Measurements from ENCODE around the gene PRRT4.

The PRRT4 gene

DNA sequence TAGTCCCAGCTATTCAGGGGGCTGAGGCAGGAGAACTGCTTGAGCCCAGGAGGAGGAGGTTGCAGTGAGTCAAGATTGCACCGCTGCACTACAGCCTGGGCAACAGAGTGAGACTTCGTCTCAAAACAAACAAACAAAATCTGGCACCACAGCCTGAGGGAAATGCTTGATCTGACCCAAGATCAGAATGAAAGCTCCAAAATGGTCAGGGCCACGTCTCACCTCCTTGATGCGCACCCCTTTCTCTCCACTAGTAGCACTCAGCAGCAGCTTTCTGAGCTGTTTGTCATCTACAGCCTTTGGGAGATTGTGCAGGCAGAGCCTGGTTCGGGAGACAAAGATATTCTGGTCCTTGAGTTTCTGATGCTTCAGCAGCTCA, 40.5 kb downstream of the PRRT4 start:
- no peaks in the 10 kb centered on the region for H3K27me3 ChIP-seq (ENCODE audit: control insufficient read depth, insufficient read depth, low read length, poor library complexity, severe bottlenecking)
- H3K36me3 ChIP-seq (ENCODE audit: control insufficient read depth, insufficient read depth, low read length): peaks cover 51% of the 10 kb centered on the region
- no peaks in the 10 kb centered on the region for H3K4me1 ChIP-seq (ENCODE audit: control insufficient read depth, insufficient read depth, low read length)
- H3K27ac ChIP-seq (ENCODE audit: insufficient read depth, low read depth, low read length, poor library complexity, severe bottlenecking): no peak overlapping the region
- 92 to 93% methylated on average over 5 of the region's 5 CpGs for WGBS, 2 experiments
- H3K4me3 ChIP-seq (ENCODE audit: insufficient read depth, low read depth, low read length): no peak overlapping the region
- H3K9me3 ChIP-seq (ENCODE audit: control insufficient read depth, low read length): no peaks in the 10 kb centered on the region

DNA sequence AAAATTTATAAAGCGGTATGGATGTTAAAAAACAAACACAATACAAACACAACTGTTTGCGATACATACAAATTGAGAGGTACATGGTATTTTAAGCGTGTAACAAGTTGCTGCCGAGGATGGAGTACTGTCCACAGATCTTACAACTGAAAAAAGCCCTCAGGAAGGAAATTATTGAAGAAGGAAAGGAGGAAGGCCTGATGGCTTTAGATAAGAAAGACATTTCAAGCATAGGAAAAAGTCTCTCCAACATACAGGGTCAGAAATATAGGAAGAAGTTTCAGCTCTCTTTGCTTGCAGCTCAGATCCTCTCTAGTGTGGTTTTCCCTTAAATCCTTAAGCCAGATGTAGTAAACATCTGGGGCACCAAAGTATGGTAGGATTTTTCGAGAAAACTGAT, 42.8 kb downstream of the PRRT4 start:
- Histone ChIP-seq H3K27ac (ENCODE audit: insufficient read depth, low read depth, low read length, poor library complexity, severe bottlenecking) (no peak overlapping the region), H3K27me3 (ENCODE audit: control insufficient read depth, insufficient read depth, low read length, poor library complexity, severe bottlenecking) (no peaks in the 10 kb centered on the region), H3K9me3 (ENCODE audit: control insufficient read depth, low read length) (no peaks in the 10 kb centered on the region), H3K4me3 (ENCODE audit: insufficient read depth, low read depth, low read length) (no peak overlapping the region), H3K4me1 (ENCODE audit: control insufficient read depth, insufficient read depth, low read length) (no peaks in the 10 kb centered on the region), H3K36me3 (ENCODE audit: control insufficient read depth, insufficient read depth, low read length) (peaks cover 58% of the 10 kb centered on the region)
- WGBS, 2 experiments: 90 to 95% methylated on average over 5 of the region's 5 CpGs

DNA sequence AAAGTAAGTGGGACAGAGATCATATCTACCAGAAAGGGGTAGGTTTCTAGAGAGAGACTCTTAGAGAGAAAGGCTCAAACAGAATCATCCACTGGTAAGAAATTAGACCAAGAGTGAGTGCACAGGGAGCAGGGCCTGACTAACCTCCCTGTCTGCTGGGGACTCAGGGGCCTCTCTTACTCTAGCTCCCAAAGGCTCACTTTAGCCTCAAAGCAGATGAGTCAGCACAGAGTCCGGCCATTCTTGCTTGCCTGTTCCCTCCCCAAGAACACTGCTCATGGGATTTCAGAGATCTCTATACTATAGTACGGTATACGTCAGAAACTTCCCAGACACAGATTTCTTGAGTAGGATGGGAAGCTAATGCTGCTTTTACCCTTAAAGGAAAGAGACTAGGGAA, 50.5 kb downstream of the PRRT4 start:
- H3K27me3 ChIP-seq (ENCODE audit: control insufficient read depth, insufficient read depth, low read length, poor library complexity, severe bottlenecking): no peaks in the 10 kb centered on the region
- WGBS, 2 experiments: 95 to 96% methylated on average over 3 of the region's 3 CpGs

DNA sequence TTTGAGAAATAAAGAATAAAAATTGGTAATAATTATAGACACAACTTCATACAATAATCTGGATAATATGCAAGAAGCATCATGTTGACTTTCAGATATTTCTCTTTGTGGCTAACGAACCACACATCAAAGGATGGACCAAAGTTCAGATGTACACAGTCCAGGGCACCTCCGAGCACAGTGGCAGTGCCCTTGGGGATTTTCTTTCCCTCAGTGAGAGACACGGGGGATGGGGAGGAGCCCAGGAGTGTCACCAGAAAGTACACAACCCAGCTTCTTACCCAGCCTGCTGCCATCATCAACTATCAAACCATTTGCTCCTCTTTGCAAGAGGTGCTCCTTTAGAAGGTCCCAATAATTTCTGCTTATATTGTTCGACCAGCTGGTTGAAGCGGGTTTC, 51.0 kb downstream of the PRRT4 start:
- Histone ChIP-seq H3K9me3 (ENCODE audit: control insufficient read depth, low read length) (no peaks in the 10 kb centered on the region), H3K27ac (ENCODE audit: insufficient read depth, low read depth, low read length, poor library complexity, severe bottlenecking) (no peak overlapping the region), H3K4me3 (ENCODE audit: insufficient read depth, low read depth, low read length) (no peak overlapping the region), H3K27me3 (ENCODE audit: control insufficient read depth, insufficient read depth, low read length, poor library complexity, severe bottlenecking) (no peaks in the 10 kb centered on the region), H3K36me3 (ENCODE audit: control insufficient read depth, insufficient read depth, low read length) (peaks cover 22% of the 10 kb centered on the region), H3K4me1 (ENCODE audit: control insufficient read depth, insufficient read depth, low read length) (peaks cover 5% of the 10 kb centered on the region)
- 92 to 93% methylated on average over 5 of the region's 5 CpGs for WGBS, 2 experiments

More for the DNA sequence above, 50.5 kb downstream of the PRRT4 start:
- Histone ChIP-seq H3K27ac (ENCODE audit: insufficient read depth, low read depth, low read length, poor library complexity, severe bottlenecking) (no peak overlapping the region), H3K4me3 (ENCODE audit: insufficient read depth, low read depth, low read length) (no peak overlapping the region), H3K36me3 (ENCODE audit: control insufficient read depth, insufficient read depth, low read length) (peaks cover 24% of the 10 kb centered on the region), H3K4me1 (ENCODE audit: control insufficient read depth, insufficient read depth, low read length) (peaks cover 5% of the 10 kb centered on the region), H3K9me3 (ENCODE audit: control insufficient read depth, low read length) (no peaks in the 10 kb centered on the region)

DNA sequence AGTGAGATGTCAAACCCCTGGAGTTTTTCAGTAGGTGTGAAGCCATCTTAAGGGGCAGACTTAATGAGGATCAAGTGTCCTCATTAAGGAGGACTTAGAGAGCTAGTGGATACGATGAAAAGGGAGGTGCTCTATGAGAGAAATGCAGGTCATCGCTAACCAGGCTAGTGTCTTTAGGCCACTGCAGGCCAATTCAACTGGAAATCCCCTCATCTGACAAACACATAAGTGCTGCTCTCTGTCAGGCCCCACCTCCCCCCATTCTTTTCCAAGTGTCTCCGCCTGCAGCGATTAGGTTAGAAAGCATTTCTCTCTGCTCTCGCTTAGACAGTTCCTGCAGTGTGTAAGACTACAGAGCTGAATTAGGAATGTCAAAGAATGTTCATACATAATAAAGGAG, 51.5 kb downstream of the PRRT4 start:
- Histone ChIP-seq H3K27ac (ENCODE audit: insufficient read depth, low read depth, low read length, poor library complexity, severe bottlenecking) (no peak overlapping the region), H3K9me3 (ENCODE audit: control insufficient read depth, low read length) (no peaks in the 10 kb centered on the region), H3K4me1 (ENCODE audit: control insufficient read depth, insufficient read depth, low read length) (peaks cover 5% of the 10 kb centered on the region), H3K27me3 (ENCODE audit: control insufficient read depth, insufficient read depth, low read length, poor library complexity, severe bottlenecking) (no peaks in the 10 kb centered on the region), H3K4me3 (ENCODE audit: insufficient read depth, low read depth, low read length) (no peak overlapping the region), H3K36me3 (ENCODE audit: control insufficient read depth, insufficient read depth, low read length) (peaks cover 19% of the 10 kb centered on the region)
- WGBS, 2 experiments: 85 to 90% methylated on average over 4 to 5 of the region's 5 CpGs

DNA sequence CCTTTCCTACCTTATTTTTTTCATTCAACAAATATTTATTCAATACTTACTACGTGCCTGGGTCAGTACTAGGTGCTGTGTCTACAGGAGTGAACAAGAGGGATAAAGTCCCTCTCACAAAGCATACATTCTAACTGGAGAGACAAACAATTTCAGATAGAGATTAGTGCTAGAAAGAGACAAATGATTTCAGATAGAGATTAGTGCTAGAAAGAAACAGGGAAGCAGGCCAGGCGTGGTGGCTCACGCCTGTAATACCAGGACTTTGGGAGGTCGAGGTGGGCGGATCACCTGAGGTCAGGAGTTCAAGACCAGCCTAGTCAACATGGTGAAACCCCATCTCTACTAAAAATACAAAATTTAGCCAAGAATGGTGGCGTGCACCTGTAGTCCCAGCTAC, 52.4 kb downstream of the PRRT4 start:
- Histone ChIP-seq H3K4me3 (ENCODE audit: insufficient read depth, low read depth, low read length) (no peak overlapping the region), H3K27me3 (ENCODE audit: control insufficient read depth, insufficient read depth, low read length, poor library complexity, severe bottlenecking) (no peaks in the 10 kb centered on the region), H3K36me3 (ENCODE audit: control insufficient read depth, insufficient read depth, low read length) (peaks cover 13% of the 10 kb centered on the region), H3K27ac (ENCODE audit: insufficient read depth, low read depth, low read length, poor library complexity, severe bottlenecking) (no peak overlapping the region), H3K4me1 (ENCODE audit: control insufficient read depth, insufficient read depth, low read length) (peaks cover 5% of the 10 kb centered on the region), H3K9me3 (ENCODE audit: control insufficient read depth, low read length) (no peaks in the 10 kb centered on the region)
- WGBS, 2 experiments: 93 to 94% methylated on average over 6 of the region's 6 CpGs

DNA sequence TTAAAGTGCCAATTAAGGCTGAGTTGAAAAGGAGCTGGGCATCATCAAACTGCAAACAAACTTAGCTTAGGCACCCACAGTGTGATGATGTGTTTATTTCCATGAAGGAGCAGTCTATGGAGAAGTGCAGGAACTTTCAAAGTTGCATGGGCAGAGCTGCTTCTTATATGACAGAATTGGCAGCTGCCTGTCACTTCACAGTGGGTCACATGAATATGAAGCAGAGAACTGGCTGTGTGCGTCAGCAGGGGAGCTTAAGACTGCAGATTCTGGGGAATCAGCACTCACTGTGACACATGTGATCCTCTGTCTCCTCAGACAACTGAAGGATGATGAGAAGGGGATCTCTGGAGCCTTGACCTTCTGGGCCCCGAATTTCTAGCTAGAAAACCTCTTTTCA, 54.4 kb downstream of the PRRT4 start:
- 80 to 82% methylated on average over 2 of the region's 2 CpGs for WGBS, 2 experiments
- peaks cover 4% of the 10 kb centered on the region for H3K36me3 ChIP-seq (ENCODE audit: control insufficient read depth, insufficient read depth, low read length)
- no peak overlapping the region for H3K27ac ChIP-seq (ENCODE audit: insufficient read depth, low read depth, low read length, poor library complexity, severe bottlenecking)
- H3K9me3 ChIP-seq (ENCODE audit: control insufficient read depth, low read length): no peaks in the 10 kb centered on the region
- H3K4me3 ChIP-seq (ENCODE audit: insufficient read depth, low read depth, low read length): no peak overlapping the region
- no peaks in the 10 kb centered on the region for H3K27me3 ChIP-seq (ENCODE audit: control insufficient read depth, insufficient read depth, low read length, poor library complexity, severe bottlenecking)
- peaks cover 5% of the 10 kb centered on the region for H3K4me1 ChIP-seq (ENCODE audit: control insufficient read depth, insufficient read depth, low read length)

DNA sequence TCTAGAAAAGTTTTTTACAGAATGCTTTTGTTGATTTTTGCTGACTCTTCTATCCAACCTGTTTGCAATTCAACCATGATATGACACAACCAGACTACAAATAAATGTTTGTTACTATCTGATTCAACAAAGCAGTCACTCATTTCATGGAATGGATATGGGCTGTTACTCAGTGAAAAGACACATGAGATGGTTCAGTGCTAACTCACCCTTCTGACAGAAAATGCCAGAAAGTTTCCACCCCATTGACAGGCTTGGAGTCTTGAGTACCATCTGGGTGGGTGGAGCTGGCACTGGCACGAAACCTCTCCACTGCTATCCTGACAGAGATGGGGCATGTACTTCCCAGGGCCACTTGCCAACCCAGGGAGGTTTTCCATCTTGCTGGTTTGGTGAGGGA, 57.3 kb downstream of the PRRT4 start:
- Histone ChIP-seq H3K36me3 (ENCODE audit: control insufficient read depth, insufficient read depth, low read length) (peaks cover 4% of the 10 kb centered on the region), H3K27me3 (ENCODE audit: control insufficient read depth, insufficient read depth, low read length, poor library complexity, severe bottlenecking) (no peaks in the 10 kb centered on the region), H3K9me3 (ENCODE audit: control insufficient read depth, low read length) (no peaks in the 10 kb centered on the region), H3K4me1 (ENCODE audit: control insufficient read depth, insufficient read depth, low read length) (peaks cover 4% of the 10 kb centered on the region), H3K4me3 (ENCODE audit: insufficient read depth, low read depth, low read length) (no peak overlapping the region), H3K27ac (ENCODE audit: insufficient read depth, low read depth, low read length, poor library complexity, severe bottlenecking) (no peak overlapping the region)
- WGBS, 2 experiments: 100% methylated on average over 1 of the region's 1 CpG

DNA sequence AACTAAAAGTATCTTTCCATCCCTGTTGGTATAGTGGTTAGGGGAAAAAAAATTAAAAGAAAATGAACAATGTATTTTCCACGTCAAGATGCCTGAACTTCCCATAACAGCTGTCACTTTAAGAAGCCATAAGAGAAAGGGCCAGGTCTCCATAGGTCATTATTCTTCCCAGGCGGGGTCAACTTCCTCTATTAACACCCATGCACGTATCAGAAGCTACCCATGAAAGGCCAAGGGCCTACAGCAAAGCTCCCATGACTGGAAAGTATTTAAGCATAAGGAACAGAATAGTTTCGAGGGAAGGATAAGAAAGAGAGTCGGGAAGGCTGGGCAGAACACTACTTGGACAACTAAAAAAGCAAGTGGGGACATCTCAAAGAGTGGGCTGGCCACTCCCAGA, 57.8 kb downstream of the PRRT4 start:
- no peak overlapping the region for H3K4me3 ChIP-seq (ENCODE audit: insufficient read depth, low read depth, low read length)
- H3K27ac ChIP-seq (ENCODE audit: insufficient read depth, low read depth, low read length, poor library complexity, severe bottlenecking): no peak overlapping the region
- peaks cover 10% of the 10 kb centered on the region for H3K4me1 ChIP-seq (ENCODE audit: control insufficient read depth, insufficient read depth, low read length)
- H3K36me3 ChIP-seq (ENCODE audit: control insufficient read depth, insufficient read depth, low read length): peaks cover 4% of the 10 kb centered on the region
- no peaks in the 10 kb centered on the region for H3K9me3 ChIP-seq (ENCODE audit: control insufficient read depth, low read length)
- H3K27me3 ChIP-seq (ENCODE audit: control insufficient read depth, insufficient read depth, low read length, poor library complexity, severe bottlenecking): no peaks in the 10 kb centered on the region
- WGBS, 2 experiments: 92 to 95% methylated on average over 5 of the region's 5 CpGs

DNA sequence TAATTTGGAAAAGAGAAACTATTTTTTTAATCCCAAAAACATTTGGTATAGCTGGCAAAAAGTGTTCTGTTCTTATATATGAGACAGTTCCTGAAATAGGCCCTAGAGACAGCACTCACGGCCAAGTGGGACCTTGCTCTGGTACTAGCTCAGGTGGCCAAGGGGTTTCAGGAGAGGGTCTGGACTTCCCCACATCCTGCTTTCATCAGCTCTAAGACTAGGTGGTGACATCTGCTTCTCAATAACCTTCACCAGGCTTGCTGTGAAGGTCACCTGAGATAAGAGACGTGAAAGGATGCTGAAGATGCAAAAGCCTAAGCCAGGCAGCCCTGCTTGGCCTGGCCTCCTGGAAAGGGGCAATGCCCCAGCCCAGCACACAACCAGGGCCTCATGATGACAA, 58.4 kb downstream of the PRRT4 start:
- Histone ChIP-seq H3K27me3 (ENCODE audit: control insufficient read depth, insufficient read depth, low read length, poor library complexity, severe bottlenecking) (no peaks in the 10 kb centered on the region), H3K9me3 (ENCODE audit: control insufficient read depth, low read length) (no peaks in the 10 kb centered on the region), H3K4me3 (ENCODE audit: insufficient read depth, low read depth, low read length) (no peak overlapping the region), H3K4me1 (ENCODE audit: control insufficient read depth, insufficient read depth, low read length) (peaks cover 11% of the 10 kb centered on the region), H3K36me3 (ENCODE audit: control insufficient read depth, insufficient read depth, low read length) (peaks cover 4% of the 10 kb centered on the region), H3K27ac (ENCODE audit: insufficient read depth, low read depth, low read length, poor library complexity, severe bottlenecking) (no peak overlapping the region)
- WGBS, 2 experiments: 93 to 95% methylated on average over 2 of the region's 2 CpGs

DNA sequence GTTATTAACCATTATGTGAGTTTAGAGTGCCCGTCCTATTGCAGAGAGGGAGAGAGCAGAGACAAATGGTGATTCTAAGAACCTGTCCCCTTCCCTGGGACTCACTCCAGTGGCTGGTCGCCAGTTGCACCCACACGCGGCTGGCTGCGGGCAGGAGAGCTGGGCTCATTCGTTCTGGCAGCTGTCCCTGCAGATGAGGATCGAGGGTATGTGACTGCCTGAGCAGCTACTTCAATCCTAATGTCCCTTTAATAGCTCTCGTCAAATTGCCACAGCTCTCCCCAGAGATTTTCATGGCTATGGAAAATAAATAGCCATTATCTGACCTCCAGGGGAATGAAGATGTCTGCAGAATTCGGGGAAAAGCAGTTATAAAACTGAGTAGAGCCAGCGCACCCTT, 59.4 kb downstream of the PRRT4 start:
- H3K4me3 ChIP-seq (ENCODE audit: insufficient read depth, low read depth, low read length): no peak overlapping the region
- WGBS, 2 experiments: 89 to 94% methylated on average over 9 to 10 of the region's 10 CpGs
- H3K27me3 ChIP-seq (ENCODE audit: control insufficient read depth, insufficient read depth, low read length, poor library complexity, severe bottlenecking): no peaks in the 10 kb centered on the region
- no peaks in the 10 kb centered on the region for H3K9me3 ChIP-seq (ENCODE audit: control insufficient read depth, low read length)
- H3K4me1 ChIP-seq (ENCODE audit: control insufficient read depth, insufficient read depth, low read length): peaks cover 11% of the 10 kb centered on the region
- H3K27ac ChIP-seq (ENCODE audit: insufficient read depth, low read depth, low read length, poor library complexity, severe bottlenecking): no peak overlapping the region
- H3K36me3 ChIP-seq (ENCODE audit: control insufficient read depth, insufficient read depth, low read length): peaks cover 4% of the 10 kb centered on the region

Data from ectodermal cell (in vitro differentiated cells).